ENCODE results near the gene CASP8AP2.
"Not testable (repeated sequence)": the region's sequence is repeated elsewhere in the genome, so short reads cannot be mapped to it uniquely, and the experiment has no call there.

Gene CASP8AP2

GRCh38 chr6:89829472-89830169, at the start of gene CASP8AP2:
TSS of gene CASP8AP2 (plus strand) at chr6:89829880.
- peak; percentile 94 for DNase-seq (ENCODE audit: low spot score)

DNA sequence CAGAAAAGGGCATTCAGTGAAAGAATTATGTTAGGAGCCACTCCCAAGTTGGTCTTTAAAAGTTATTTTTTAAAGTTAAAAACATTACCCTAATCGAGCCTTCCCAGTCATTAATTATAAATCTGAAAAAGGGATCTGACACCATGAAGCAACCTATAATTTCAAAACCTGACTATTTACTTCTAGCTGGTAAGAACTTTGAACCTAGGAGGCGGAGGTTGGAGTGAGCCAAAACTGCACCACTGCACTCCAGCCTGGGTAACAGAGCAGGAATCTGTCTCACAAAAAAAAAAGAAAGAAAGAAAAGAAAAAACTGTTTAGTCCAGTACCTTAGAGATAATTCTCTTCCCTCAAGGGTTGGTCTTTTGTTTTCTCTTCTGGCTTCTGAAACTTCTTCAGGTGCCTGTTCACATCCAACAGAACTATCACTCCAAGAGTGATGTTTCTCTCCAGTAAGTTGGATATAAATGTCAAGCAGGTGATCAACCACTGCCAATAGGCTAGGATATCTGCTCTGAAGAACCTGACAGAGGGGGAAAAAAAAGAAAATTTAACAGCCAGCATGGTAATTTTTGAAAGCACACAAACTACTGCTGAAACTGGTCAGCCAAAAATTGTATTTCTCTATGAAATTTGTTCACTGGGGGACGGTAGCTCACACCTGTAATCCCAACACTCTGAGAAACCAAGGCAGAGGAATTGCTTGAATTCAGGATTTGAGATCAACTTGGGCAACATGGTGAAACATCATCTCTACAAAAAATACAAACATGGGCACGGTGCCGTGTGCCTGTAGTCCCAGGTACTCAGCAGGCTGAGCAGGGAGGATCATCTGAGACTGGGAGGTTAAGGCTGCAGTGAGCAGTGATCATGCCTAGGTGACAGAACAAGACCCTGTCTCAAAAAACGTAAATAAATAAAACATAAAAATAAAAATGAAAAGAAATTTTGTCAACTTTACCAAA, 48.3 kb upstream of the CASP8AP2 start:
- no peak for DNase-seq (ENCODE audit: low spot score)

- no peak for DNase-seq (ENCODE audit: low spot score)
Observed at GRCh38 chr6:89782222-89782621, 47.5 kb upstream of the CASP8AP2 start.

GRCh38 chr6:89783293-89783692, 46.4 kb upstream of the CASP8AP2 start:
- DNase-seq (ENCODE audit: low spot score), result not testable (repeated sequence)

GRCh38 chr6:89784838-89785237, 44.8 kb upstream of the CASP8AP2 start:
- no peak for DNase-seq (ENCODE audit: low spot score)

- peak; percentile 12 for DNase-seq (ENCODE audit: low spot score)
Observed at GRCh38 chr6:89786970-89787369, 42.7 kb upstream of the CASP8AP2 start.

GRCh38 chr6:89787660-89788328, 41.9 kb upstream of the CASP8AP2 start:
- no peak for DNase-seq (ENCODE audit: low spot score)

DNA sequence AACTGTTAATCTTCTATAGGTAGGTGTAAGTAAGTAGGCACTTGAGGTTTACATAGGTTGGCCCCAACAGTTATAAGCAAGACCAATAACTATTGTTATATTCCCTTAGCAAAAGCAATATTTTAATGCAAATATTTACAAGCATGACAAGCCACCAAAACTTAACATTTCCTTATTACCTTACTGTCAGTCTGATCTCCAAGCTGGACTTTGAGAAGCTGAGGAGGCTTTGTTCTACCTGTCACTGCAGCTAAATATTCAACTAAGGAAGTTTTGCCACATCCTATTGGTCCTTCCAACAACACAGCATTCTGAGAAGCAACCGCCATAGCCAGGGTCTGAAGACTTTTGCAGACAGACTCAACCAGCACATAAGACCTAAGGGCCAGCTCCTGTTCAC, 39.7 kb upstream of the CASP8AP2 start:
- DNase-seq (ENCODE audit: low spot score), result no peak

DNA sequence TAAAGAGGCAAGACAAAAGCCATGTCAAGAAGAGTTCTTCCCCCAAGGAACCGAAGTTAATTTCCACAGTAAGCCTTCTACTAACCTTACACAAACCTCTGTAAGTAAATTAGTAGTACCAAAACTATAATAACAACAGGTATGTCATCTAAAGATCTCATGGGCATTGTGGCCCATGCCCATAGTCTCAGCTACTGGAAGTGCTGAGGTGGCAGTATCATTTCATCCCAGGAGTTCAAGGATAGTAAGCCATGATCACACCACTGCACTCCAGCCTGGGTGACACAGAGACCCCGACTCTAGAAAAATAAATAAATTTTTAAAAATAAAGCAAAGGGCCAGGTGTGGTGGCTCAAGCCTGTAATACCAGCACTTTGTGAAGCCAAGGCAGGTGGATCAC, 39.3 kb upstream of the CASP8AP2 start:
- DNase-seq (ENCODE audit: low spot score), result no peak

- peak; percentile 64 for DNase-seq (ENCODE audit: low spot score)
Observed at GRCh38 chr6:89792881-89793280, 36.8 kb upstream of the CASP8AP2 start.

DNA sequence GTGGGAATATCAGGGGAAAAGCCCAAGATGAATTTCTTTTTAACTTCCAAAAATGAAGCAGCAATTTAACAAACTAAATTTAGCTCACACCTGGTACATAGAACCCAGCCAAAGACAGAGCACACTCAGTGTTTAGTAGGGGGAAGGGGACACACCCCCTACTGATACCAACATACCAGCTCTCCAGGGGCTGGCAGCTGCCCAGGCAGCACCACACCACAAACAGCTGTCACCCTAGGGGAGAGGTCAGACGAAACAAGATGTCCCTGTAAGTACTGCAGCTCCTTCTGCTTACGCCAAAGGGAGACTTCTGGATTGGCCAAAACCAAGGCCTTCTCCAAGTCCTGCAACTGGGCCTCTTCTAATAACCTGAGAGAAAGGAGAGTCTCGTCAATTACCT, 36.1 kb upstream of the CASP8AP2 start:
- DNase-seq (ENCODE audit: low spot score), result no peak

DNA sequence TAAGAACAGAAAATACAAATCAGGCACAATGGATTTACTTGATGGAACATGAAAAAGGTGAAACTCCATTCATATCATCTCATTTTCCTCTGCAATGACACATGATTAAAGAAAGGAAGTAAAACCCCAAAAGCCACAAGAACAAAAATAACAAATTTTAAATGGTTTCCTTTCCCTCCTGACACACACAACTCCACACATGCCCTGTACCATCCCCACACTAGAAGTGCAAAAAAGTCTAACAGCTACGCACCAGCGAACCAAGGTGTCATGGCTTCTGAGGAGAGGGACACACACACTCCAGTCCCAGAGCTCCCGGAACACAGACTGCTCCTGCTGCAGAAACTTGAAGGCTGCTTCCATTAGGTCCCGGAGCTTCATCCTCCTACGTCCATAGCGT, 35.4 kb upstream of the CASP8AP2 start:
- no peak for DNase-seq (ENCODE audit: low spot score)

DNA sequence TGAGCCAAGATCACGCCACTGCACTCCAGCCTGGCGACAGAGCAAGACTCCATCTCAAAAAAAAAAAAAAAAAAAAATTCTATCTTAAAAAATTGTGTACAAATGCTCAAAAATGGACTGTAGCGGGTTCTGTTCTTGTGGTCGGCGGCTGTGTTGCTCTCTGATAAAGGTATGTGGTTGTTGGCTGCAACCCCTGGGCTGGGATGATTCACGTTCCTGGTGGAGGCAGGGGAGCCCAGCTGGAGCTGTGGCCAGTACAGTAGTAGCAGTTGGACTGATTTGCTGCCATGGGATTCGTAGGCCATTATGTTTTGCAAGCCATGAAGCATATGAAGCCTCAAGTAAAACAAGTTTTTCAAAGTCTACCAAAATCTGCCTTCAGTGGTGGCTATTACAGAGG, 32.4 kb upstream of the CASP8AP2 start:
- no peak for DNase-seq (ENCODE audit: low spot score)

GRCh38 chr6:89799096-89799495, 30.6 kb upstream of the CASP8AP2 start:
- no peak for DNase-seq (ENCODE audit: low spot score)

DNA sequence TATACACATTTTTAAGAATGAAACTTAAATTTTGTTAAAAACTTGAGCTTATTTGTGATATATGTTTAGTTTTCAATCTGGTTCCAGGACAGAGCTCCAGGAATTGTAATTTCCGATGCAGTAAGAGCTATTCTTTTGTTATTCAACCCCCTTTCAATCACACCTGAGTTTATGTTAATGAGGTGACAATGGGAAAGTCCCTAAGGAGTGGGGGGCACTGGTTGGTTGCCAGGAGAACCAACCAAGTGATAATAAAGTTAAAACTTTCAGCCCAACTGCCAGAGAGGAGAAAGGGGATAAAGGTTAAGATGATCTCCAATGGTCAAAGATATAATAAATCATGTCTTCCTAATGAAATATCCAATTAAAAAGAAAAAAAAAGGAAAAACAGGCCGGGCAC, 29.9 kb upstream of the CASP8AP2 start:
- DNase-seq (ENCODE audit: low spot score), result no peak

DNA sequence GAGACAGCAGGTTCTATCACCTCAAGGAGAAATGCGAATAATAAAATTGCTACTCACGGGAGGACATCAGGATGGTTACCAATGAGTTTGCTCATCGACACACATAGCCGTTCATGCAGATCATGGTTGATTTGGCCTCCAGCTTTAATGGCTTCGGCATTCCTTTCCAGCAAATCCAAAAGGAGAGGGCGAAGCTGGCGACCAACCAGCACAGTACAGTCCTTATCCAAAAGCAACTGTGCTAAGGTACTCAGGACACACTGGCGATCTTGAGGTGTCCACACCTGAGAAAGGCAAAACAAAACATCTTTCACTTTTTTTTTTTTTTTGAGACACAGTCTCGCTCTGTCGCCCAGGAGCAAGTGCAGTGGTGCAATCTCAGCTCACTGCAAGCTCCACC, 26.4 kb upstream of the CASP8AP2 start:
- no peak for DNase-seq (ENCODE audit: low spot score)

DNA sequence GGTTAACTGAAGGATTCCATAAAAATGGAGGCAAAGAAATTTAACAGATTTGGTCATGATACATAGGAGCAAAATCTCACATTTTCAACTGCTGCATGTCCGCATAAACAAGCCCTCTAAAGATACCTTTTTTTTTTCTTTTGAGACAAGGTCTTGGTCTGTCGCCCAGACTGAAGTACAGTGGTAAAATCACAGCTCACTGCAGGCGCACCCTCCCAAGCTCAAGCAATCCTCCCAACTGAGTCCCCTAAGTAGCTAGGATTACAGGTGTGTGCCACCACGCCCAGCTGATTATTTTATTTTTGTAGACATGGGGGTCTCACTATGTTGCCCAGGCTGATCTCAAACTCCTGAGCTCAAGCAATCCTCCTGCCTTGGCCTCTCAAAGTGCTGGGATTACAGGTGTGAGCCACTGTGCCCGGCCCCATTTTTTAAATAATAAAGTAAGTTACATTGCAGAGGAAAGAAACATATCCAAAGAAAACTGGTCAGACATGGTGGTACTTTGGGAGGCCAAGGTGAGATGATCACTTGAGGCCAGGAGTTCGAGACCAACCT, 23.8 kb upstream of the CASP8AP2 start:
- no peak for DNase-seq (ENCODE audit: low spot score)

- DNase-seq (ENCODE audit: low spot score), result no peak
Observed at GRCh38 chr6:89807581-89807980, 22.1 kb upstream of the CASP8AP2 start.

DNA sequence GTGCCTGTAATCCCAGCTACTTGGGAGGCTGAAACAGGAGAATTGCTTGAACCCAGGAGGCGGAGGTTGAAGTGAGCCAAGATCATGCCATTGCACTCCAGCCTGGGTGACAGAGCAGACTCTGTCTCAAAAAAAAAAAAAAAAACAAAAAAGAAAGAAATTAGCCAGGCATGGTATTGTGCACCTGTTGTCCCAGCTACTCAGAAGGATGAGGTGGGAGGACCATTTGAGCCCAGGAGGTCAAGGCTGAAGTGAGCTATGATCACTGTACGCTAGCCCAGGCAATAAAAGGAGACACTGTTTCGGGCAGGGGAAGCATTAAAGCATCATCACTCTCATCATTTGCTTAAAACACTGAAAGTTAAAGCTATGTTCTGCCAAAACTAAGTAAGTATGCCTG, 16.3 kb upstream of the CASP8AP2 start:
- DNase-seq (ENCODE audit: low spot score), result not testable (repeated sequence)

DNA sequence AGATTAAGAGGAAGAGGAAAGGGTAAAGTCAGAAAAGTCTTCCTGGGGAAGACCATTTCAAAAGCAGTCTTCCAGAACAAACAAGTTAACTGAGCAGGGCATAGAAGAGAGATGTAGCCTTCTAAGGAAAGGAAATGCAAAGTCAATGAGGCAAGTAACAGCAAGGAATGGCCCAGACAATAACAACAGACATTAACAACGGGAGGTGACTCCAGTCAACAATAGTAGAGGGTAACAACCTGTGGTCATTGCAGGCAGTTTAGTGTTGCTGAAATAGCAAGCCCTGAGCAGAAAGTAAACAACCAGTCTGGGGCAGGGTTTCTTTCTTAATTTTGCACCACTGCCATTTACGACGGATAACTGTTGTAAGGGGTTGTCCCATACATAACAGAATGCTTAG, 12.2 kb upstream of the CASP8AP2 start:
- peak; percentile 26 for DNase-seq (ENCODE audit: low spot score)

DNA sequence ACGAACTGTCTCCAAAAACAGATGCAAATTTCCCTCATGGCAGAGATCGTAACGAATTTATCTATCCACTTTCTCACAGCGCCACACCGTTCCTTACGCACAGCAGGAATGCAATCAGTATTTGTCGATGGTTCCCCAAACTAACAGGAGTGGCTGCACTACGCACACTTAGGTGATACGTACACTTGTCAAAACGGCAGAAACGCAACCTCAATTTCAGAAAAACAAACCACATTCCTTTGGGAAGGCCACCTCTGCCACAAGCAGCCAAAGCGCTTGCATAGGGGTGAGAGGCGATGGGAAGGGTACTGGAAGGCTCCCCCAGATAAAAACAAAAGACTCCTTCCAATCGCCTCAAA, 10.7 kb upstream of the CASP8AP2 start:
- peak; percentile 12 for DNase-seq (ENCODE audit: low spot score)

GRCh38 chr6:89819336-89820130, 10.1 kb upstream of the CASP8AP2 start, which contains the start of gene MDN1:
TSS of gene MDN1 (minus strand) at chr6:89819794. CDS start at chr6:89819607, 187 bp downstream.
- peak; percentile 93 for DNase-seq (ENCODE audit: low spot score)

All from HuH-7 (cell line).